Rectal smooth muscle tissue (tissue), 1 donor: ENCODE data around the gene SLC27A4.

Experiments
- H3K27ac ChIP-seq: one replicate; pipeline ENCODE4 v1.7.0; 2013; ENCODE audit warnings: low read depth, low read length, inconsistent platforms
- H3K27me3 ChIP-seq: one replicate; pipeline ENCODE4 v1.7.0; 2013; ENCODE audit warnings: low read length; ENCODE audit not compliant: control insufficient read depth, insufficient read depth
- H3K36me3 ChIP-seq: one replicate; pipeline ENCODE4 v1.7.0; 2013; ENCODE audit warnings: low read length; ENCODE audit not compliant: control insufficient read depth, insufficient read depth
- H3K4me1 ChIP-seq: one replicate; pipeline ENCODE4 v1.7.0; 2013; ENCODE audit warnings: low read length; ENCODE audit not compliant: control insufficient read depth, insufficient read depth
- H3K4me3 ChIP-seq: one replicate; pipeline ENCODE4 v1.7.0; 2013; ENCODE audit warnings: low read length
- H3K9ac ChIP-seq: one replicate; pipeline ENCODE4 v1.7.0; 2013; ENCODE audit warnings: low read length

Gene SLC27A4

DNA sequence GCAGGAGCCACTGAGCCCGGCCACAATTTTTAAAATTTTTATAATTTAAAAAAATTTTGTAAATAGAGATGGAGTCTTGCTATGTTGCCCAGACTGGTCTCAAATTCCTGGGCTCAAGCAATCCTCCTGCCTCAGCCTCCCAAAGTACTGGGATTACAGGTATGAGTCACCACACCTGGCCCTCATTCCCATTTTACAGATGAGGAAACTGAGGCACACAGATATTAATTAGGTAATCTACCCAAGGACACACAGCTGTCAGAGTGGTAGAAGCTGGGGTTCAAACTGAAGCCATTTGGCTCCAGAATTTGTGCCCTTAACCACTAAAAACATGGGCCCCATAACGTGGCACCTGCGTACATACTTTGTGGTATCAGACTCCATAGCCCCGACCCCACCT, 25.6 kb upstream of the SLC27A4 start:
- no peaks in the 10 kb centered on the region for H3K27me3 ChIP-seq
- H3K9ac ChIP-seq, result no peak overlapping the region
- H3K4me1 ChIP-seq, result no peaks in the 10 kb centered on the region
- peaks cover 32% of the 10 kb centered on the region for H3K36me3 ChIP-seq
- H3K4me3 ChIP-seq, result no peak overlapping the region
- H3K27ac ChIP-seq, result no peak overlapping the region

DNA sequence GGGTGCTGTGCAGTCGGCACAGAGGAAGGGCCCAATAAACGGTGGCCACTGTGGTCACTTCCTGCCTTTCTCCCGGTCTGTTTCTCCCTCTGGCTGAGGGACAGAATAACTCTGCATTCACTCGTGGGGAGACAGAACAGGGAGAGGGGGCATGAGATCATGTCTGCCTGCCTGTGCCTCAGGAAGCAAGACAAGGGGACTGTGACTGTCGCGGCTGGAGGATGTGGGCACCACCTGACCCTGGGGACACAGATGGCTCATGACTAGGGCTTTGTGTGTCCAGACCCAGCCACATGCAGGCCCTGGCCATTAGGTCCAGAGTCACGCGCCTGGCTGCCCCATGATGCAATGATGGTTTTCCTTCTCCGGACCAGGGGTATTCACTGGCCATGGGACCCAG, 23.9 kb upstream of the SLC27A4 start:
- Histone ChIP-seq H3K4me1 (peaks cover under 1% of the 10 kb centered on the region), H3K36me3 (peaks cover 25% of the 10 kb centered on the region), H3K27ac (no peak overlapping the region), H3K9ac (no peak overlapping the region), H3K27me3 (no peaks in the 10 kb centered on the region), H3K4me3 (no peak overlapping the region)

DNA sequence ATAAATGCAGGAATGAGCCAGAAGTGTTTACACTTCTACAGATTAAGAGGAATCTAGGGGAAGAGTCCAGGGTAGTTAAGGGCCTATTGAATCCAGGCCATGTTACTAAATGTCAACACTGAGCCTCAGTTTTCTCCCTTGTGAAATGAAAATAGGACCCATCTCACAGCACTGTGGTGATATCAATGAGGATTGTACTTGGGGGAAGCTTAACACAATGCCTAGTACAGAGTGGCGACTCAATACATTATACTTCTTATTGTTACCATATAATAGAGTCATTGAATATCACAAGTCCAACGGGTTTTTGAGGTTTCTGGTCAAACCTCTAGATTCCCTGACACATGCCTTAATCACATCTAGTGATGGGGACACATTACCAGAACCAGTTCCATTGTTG, 22.7 kb upstream of the SLC27A4 start:
- H3K9ac ChIP-seq, result no peak overlapping the region
- H3K27ac ChIP-seq, result no peak overlapping the region
- peaks cover 24% of the 10 kb centered on the region for H3K36me3 ChIP-seq
- H3K27me3 ChIP-seq, result no peaks in the 10 kb centered on the region
- H3K4me3 ChIP-seq, result no peak overlapping the region
- H3K4me1 ChIP-seq, result peaks cover 2% of the 10 kb centered on the region

DNA sequence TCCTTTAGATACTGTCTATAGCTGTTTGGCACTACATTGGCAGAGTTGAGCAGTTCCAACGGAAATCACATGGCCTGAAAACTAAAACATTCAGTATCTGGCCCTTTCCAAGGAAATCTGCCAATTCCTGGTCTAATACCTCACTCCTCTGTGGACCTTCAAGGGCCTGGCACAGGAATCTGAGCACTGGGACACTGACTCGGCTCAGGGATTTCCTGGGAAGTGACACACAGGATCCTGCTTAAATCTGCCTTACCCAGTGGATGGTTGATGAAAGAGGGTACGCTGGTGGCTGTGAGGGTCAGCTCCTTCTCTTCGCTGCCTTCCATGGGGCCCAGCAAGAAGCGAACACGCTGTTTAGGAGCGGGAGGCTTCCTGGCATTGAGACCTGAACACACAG, 19.0 kb upstream of the SLC27A4 start:
- H3K36me3 ChIP-seq, result peaks cover 28% of the 10 kb centered on the region
- no peak overlapping the region for H3K9ac ChIP-seq
- no peaks in the 10 kb centered on the region for H3K27me3 ChIP-seq
- H3K4me1 ChIP-seq, result peaks cover 7% of the 10 kb centered on the region
- H3K4me3 ChIP-seq, result peak overlapping the region; percentile 98
- no peak overlapping the region for H3K27ac ChIP-seq

DNA sequence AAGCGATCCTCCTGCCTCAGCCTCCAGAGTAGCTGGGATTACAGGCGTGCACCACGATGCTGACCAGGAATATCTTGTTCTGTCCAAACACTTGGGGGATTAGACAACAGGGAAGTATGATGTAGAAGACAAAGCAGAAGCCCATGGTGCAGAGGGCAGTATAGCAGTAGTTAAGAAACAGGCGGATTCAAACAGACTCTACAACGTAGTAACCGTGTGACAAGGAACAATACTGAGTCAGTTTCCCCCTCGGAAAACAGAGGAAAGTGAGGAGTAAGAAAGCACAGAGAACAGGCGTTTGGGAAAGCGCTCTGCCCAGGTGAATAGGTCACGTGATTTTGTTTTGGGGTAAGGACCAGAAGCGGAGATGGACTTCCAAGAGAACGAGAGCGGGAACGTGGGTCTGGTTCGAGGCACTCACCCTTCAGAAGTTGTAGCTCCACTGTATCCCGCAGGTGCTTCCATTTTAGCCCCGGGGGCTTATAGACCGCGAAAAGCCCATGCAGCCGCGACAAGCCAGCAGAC, 18.4 kb upstream of the SLC27A4 start:
- peak overlapping the region; percentile 90 for H3K9ac ChIP-seq
- H3K36me3 ChIP-seq, result peaks cover 23% of the 10 kb centered on the region
- H3K27ac ChIP-seq, result peak overlapping the region; percentile 34
- no peaks in the 10 kb centered on the region for H3K27me3 ChIP-seq
- H3K4me3 ChIP-seq, result peak overlapping the region; percentile 98
- peaks cover 7% of the 10 kb centered on the region for H3K4me1 ChIP-seq

DNA sequence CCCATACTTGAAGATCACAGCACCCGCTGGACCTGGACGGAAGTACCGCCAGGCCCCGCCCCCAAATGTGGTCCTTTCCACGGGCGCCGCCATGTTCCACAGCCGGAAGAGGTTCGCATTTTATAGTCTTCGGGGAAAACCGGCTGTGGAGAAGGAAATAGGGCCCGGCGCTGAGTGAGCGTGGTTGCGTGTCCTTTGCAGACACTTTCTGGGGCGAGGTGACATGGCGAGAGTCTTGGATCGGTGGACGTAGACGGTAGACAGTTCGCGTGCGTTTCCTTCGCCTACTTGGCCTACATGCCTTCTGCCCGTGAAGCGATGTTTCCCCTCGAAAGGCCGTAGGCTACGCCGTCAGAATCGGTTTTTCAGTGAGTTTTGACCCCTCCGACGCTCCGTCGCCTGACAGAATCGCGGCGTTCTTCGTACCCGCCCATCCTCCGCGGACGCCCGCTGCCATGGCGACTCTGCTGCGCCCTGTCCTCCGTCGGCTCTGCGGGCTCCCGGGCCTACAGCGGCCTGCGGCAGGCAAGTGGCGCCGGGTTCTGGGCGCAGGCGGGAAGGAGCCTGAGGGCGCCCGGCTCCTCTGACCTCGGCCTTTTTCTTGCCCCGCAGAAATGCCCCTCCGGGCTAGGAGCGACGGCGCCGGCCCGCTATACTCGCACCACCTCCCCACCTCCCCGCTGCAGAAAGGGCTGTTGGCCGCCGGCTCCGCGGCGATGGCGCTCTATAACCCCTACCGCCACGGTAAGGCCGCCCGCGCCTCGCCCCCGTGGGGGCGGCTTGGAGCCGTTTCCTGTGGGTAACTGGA, 17.7 kb upstream of the SLC27A4 start, which contains the start of the genes COQ4 and TRUB2:
TSS of gene COQ4 (plus strand) at position 436 of the 808 bp plus-strand sequence. CDS start at position 456, 20 bp downstream.
TSS of gene TRUB2 (minus strand) at position 44 of the 808 bp plus-strand sequence. CDS start at position 5, 39 bp downstream.
- peaks cover 7% of the 10 kb centered on the region for H3K4me1 ChIP-seq
- H3K27ac ChIP-seq, result peak within 1 kb of the TSS; percentile 92
- peak within 1 kb of the TSS; percentile 98 for H3K4me3 ChIP-seq
- peak within 1 kb of the TSS; percentile 90 for H3K9ac ChIP-seq
- H3K36me3 ChIP-seq, result peaks cover 16% of the 10 kb centered on the region
- H3K27me3 ChIP-seq, result no peaks in the 10 kb centered on the region

DNA sequence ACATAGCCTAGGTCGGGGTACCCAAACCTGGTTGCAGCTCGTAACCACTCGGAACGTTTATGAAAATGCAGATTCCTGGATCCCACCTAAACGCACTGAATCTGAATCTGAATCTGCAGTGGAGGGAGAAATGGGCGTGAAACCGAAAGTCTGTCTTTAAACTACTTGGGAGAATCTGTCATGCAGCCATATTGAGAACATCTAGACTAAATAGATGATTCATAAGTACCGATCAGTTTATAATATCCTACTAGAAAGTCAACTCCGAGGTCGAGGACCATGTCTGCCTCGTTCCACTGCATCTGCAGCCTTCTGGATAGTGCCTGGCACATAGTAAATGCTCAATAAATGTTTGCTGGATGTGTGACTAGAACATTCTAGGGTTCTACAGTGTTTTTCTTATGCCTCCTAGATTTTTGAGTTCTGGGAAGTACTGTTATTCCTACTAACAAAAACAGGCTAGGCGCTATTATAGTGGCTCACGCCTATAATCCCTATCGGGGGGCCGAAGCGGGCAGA, 17.1 kb upstream of the SLC27A4 start:
- H3K9ac ChIP-seq, result peak overlapping the region; percentile 63
- peak overlapping the region; percentile 44 for H3K27ac ChIP-seq
- H3K27me3 ChIP-seq, result no peaks in the 10 kb centered on the region
- peaks cover 16% of the 10 kb centered on the region for H3K36me3 ChIP-seq
- H3K4me1 ChIP-seq, result peaks cover 7% of the 10 kb centered on the region
- H3K4me3 ChIP-seq, result peak overlapping the region; percentile 98

DNA sequence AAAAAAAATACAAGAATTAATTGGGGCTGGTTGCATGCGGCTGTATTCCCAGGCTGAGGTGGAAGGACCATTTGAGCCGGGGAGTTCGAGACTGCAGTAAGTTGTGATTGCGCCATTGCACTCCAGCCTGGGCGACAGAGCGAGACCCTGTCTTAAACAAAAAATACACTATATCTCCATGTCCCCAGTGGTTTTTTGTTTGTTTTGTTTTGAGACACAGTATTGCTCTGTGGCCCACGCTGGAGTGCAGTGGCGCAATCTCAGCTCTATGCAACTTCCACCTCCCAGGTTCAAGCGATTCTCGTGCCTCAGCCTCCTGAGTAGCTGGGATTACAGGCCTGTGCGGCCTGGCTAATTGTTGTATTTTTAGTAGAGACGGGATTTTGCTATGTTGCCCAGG, 16.5 kb upstream of the SLC27A4 start:
- Histone ChIP-seq H3K4me3 (peak overlapping the region; percentile 98), H3K27me3 (no peaks in the 10 kb centered on the region), H3K27ac (no peak overlapping the region), H3K36me3 (peaks cover 16% of the 10 kb centered on the region), H3K9ac (no peak overlapping the region), H3K4me1 (peaks cover 7% of the 10 kb centered on the region)

DNA sequence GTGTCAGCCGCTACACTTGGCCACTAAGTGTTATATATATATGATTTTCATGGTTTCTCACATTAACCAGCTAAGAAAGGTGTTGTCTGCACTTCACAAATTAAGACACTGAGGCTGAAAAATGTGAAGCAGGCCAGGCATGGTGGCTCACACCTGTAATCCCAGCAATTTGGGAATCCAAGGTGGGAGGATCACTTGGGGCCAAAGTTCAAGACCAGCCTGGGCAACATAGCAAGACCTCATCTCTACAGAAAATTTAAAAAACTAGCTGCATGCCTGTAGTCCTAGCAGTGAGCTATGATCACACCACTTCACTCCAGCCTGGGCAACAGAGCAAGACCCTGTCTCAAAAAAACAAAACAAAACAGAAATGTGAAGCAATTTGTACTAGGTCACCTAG, 15.9 kb upstream of the SLC27A4 start:
- H3K9ac ChIP-seq, result no peak overlapping the region
- peaks cover 7% of the 10 kb centered on the region for H3K4me1 ChIP-seq
- H3K36me3 ChIP-seq, result peaks cover 16% of the 10 kb centered on the region

DNA sequence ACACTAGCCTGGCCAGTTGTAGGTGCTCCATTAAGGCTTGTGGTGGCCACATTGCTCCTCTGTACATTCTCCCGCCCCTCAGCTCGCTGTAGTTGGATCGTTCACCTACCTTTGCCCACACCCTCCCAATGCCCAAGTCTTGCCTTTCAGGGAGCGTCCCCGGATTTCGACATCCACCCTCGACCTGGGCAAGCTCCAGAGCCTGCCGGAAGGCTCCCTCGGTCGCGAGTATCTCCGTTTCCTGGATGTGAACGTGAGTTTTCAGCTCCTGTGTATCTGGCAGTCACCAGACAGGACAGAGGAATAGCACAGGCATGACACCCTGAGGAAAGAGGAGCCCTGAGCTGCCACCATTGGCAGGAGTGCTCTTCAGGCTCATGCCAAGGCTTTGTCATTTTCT, 14.7 kb upstream of the SLC27A4 start:
- Histone ChIP-seq H3K4me1 (peaks cover 7% of the 10 kb centered on the region), H3K36me3 (peaks cover 19% of the 10 kb centered on the region), H3K27me3 (no peaks in the 10 kb centered on the region), H3K4me3 (no peak overlapping the region), H3K9ac (no peak overlapping the region), H3K27ac (no peak overlapping the region)

More for the DNA sequence above, 15.9 kb upstream of the SLC27A4 start:
- no peaks in the 10 kb centered on the region for H3K27me3 ChIP-seq
- H3K4me3 ChIP-seq, result peak overlapping the region; percentile 9
- no peak overlapping the region for H3K27ac ChIP-seq

DNA sequence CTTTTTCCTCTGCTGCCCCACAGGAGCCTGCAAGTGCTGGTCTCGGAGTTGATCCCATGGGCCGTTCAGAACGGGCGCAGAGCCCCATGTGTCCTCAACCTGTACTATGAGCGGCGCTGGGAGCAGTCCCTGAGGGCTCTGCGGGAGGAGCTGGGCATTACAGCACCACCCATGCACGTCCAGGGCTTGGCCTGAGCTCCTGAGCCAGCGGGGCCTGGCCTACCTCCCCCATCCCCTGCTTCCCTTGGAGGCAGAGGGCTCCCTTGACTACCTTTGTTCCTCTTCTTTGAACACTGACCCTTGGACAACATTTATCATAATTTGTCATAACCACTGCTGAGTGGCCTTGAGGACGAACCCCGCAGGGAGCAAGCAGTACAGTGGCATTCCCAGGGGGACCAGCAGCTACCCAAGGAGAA, 6.9 kb upstream of the SLC27A4 start:
- Histone ChIP-seq H3K4me3 (no peak overlapping the region), H3K27me3 (no peaks in the 10 kb centered on the region), H3K36me3 (peaks cover 3% of the 10 kb centered on the region), H3K27ac (no peak overlapping the region), H3K9ac (no peak overlapping the region), H3K4me1 (no peaks in the 10 kb centered on the region)

DNA sequence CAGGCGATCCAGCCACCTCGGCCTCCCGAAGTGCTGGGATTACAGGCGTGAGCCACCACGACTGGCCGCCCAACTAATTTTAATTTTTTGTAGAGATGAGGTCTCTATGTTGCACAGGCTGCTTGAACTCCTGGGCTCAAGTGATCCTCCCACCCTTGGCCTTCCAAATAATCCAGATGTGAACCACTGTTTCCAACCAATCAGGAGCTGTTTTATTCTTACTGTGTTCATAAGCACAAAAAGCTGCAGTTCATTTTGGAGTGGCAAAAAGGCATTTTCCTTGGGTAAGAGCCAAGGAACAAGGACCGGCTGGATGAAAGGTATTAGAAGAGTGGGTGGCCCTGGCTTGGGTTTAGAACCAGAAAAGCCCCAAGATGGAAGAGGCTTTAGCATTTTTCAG, 5.2 kb upstream of the SLC27A4 start:
- H3K36me3 ChIP-seq, result no peaks in the 10 kb centered on the region
- H3K27ac ChIP-seq, result no peak overlapping the region
- H3K4me3 ChIP-seq, result no peak overlapping the region
- H3K27me3 ChIP-seq, result no peaks in the 10 kb centered on the region
- H3K9ac ChIP-seq, result no peak overlapping the region
- H3K4me1 ChIP-seq, result no peaks in the 10 kb centered on the region
